ENCODE measurements around the gene GPR21.

Gene GPR21

GRCh38 chr9:123033352-123033751 lies at the start of gene GPR21:
Gene GPR21 (plus strand): TSS chr9:123033667. CDS start chr9:123034567, 900 bp downstream.
- Mint-ChIP-seq H3K27me3 (no peaks in the 10 kb centered on the region), H3K36me3 (peaks cover 16% of the 10 kb centered on the region)

GRCh38 chr9:122986010-122986409 lies 47.5 kb upstream of the GPR21 start:
- no peaks in the 10 kb centered on the region for H3K9me3 Mint-ChIP-seq
- peaks cover 4% of the 10 kb centered on the region for H3K36me3 Mint-ChIP-seq
- H3K27me3 Mint-ChIP-seq: no peaks in the 10 kb centered on the region
- no peak overlapping the region for H3K4me3 Mint-ChIP-seq
- peaks cover 5% of the 10 kb centered on the region for H3K4me1 Mint-ChIP-seq
- no peak overlapping the region for H3K27ac Mint-ChIP-seq

More at GRCh38 chr9:123033352-123033751, at the start of gene GPR21:
- no peak within 1 kb of the TSS for H3K4me3 Mint-ChIP-seq
- H3K4me1 Mint-ChIP-seq: peaks cover 25% of the 10 kb centered on the region
- no peaks in the 10 kb centered on the region for H3K9me3 Mint-ChIP-seq
- no peak within 1 kb of the TSS for H3K27ac Mint-ChIP-seq

- Mint-ChIP-seq H3K27me3 (no peaks in the 10 kb centered on the region), H3K36me3 (peaks cover 4% of the 10 kb centered on the region), H3K4me1 (peaks cover 9% of the 10 kb centered on the region), H3K27ac (peak overlapping the region; percentile 12), H3K4me3 (no peak overlapping the region), H3K9me3 (no peaks in the 10 kb centered on the region)
Measured at GRCh38 chr9:122988141-122988540, 45.3 kb upstream of the GPR21 start.

- H3K27me3 Mint-ChIP-seq: no peaks in the 10 kb centered on the region
- H3K4me1 Mint-ChIP-seq: peaks cover 9% of the 10 kb centered on the region
- H3K27ac Mint-ChIP-seq: peak overlapping the region; percentile 42
- no peak overlapping the region for H3K4me3 Mint-ChIP-seq
- H3K9me3 Mint-ChIP-seq: no peaks in the 10 kb centered on the region
- peaks cover 4% of the 10 kb centered on the region for H3K36me3 Mint-ChIP-seq
Measured at GRCh38 chr9:122988920-122989621, 44.4 kb upstream of the GPR21 start.

- Mint-ChIP-seq H3K9me3 (no peaks in the 10 kb centered on the region), H3K4me1 (peaks cover 9% of the 10 kb centered on the region), H3K4me3 (no peak overlapping the region), H3K27ac (no peak overlapping the region), H3K36me3 (no peaks in the 10 kb centered on the region), H3K27me3 (no peaks in the 10 kb centered on the region)
Measured at GRCh38 chr9:122991370-122991830, 42.1 kb upstream of the GPR21 start.

- Mint-ChIP-seq H3K27ac (no peak overlapping the region), H3K4me3 (no peak overlapping the region)
Measured at GRCh38 chr9:122996586-122996985, 36.9 kb upstream of the GPR21 start.

GRCh38 chr9:122998448-122998847 lies 35.0 kb upstream of the GPR21 start:
- Mint-ChIP-seq H3K36me3 (peaks cover 22% of the 10 kb centered on the region), H3K27ac (no peak overlapping the region), H3K4me3 (no peak overlapping the region), H3K9me3 (no peaks in the 10 kb centered on the region), H3K4me1 (peaks cover 8% of the 10 kb centered on the region), H3K27me3 (no peaks in the 10 kb centered on the region)

More at GRCh38 chr9:122996586-122996985, 36.9 kb upstream of the GPR21 start:
- peaks cover 20% of the 10 kb centered on the region for H3K36me3 Mint-ChIP-seq
- peaks cover 10% of the 10 kb centered on the region for H3K4me1 Mint-ChIP-seq
- H3K27me3 Mint-ChIP-seq: no peaks in the 10 kb centered on the region
- H3K9me3 Mint-ChIP-seq: no peaks in the 10 kb centered on the region

- H3K4me3 Mint-ChIP-seq: no peak overlapping the region
- peaks cover 8% of the 10 kb centered on the region for H3K4me1 Mint-ChIP-seq
- no peaks in the 10 kb centered on the region for H3K9me3 Mint-ChIP-seq
- H3K36me3 Mint-ChIP-seq: peaks cover 25% of the 10 kb centered on the region
- H3K27ac Mint-ChIP-seq: no peak overlapping the region
- no peaks in the 10 kb centered on the region for H3K27me3 Mint-ChIP-seq
Measured at GRCh38 chr9:123000371-123001068, 32.9 kb upstream of the GPR21 start.

GRCh38 chr9:123002754-123003153 lies 30.7 kb upstream of the GPR21 start:
- H3K4me3 Mint-ChIP-seq: no peak overlapping the region
- H3K27me3 Mint-ChIP-seq: no peaks in the 10 kb centered on the region
- peaks cover 8% of the 10 kb centered on the region for H3K4me1 Mint-ChIP-seq
- H3K9me3 Mint-ChIP-seq: no peaks in the 10 kb centered on the region
- no peak overlapping the region for H3K27ac Mint-ChIP-seq
- peaks cover 21% of the 10 kb centered on the region for H3K36me3 Mint-ChIP-seq

- Mint-ChIP-seq H3K4me1 (peaks cover 8% of the 10 kb centered on the region), H3K36me3 (peaks cover 21% of the 10 kb centered on the region), H3K4me3 (no peak overlapping the region), H3K27me3 (no peaks in the 10 kb centered on the region), H3K9me3 (no peaks in the 10 kb centered on the region), H3K27ac (no peak overlapping the region)
Measured at GRCh38 chr9:123003466-123003865, 30.0 kb upstream of the GPR21 start.

GRCh38 chr9:123005964-123006363 lies 27.5 kb upstream of the GPR21 start:
- Mint-ChIP-seq H3K27ac (no peak overlapping the region), H3K9me3 (no peaks in the 10 kb centered on the region), H3K4me3 (no peak overlapping the region), H3K4me1 (peaks cover 3% of the 10 kb centered on the region), H3K27me3 (no peaks in the 10 kb centered on the region), H3K36me3 (peaks cover 12% of the 10 kb centered on the region)

GRCh38 chr9:123007269-123007668 lies 26.2 kb upstream of the GPR21 start:
- Mint-ChIP-seq H3K36me3 (peaks cover 18% of the 10 kb centered on the region), H3K27ac (no peak overlapping the region), H3K9me3 (no peaks in the 10 kb centered on the region), H3K4me1 (peaks cover 3% of the 10 kb centered on the region), H3K4me3 (no peak overlapping the region), H3K27me3 (no peaks in the 10 kb centered on the region)

GRCh38 chr9:123008909-123009308 lies 24.6 kb upstream of the GPR21 start:
- H3K9me3 Mint-ChIP-seq: no peaks in the 10 kb centered on the region
- H3K27me3 Mint-ChIP-seq: no peaks in the 10 kb centered on the region
- peaks cover 3% of the 10 kb centered on the region for H3K4me1 Mint-ChIP-seq
- no peak overlapping the region for H3K27ac Mint-ChIP-seq
- H3K36me3 Mint-ChIP-seq: peaks cover 23% of the 10 kb centered on the region
- H3K4me3 Mint-ChIP-seq: no peak overlapping the region

- H3K27me3 Mint-ChIP-seq: no peaks in the 10 kb centered on the region
- H3K36me3 Mint-ChIP-seq: peaks cover 26% of the 10 kb centered on the region
- H3K4me1 Mint-ChIP-seq: peaks cover 3% of the 10 kb centered on the region
- H3K4me3 Mint-ChIP-seq: no peak overlapping the region
- H3K9me3 Mint-ChIP-seq: no peaks in the 10 kb centered on the region
- no peak overlapping the region for H3K27ac Mint-ChIP-seq
Measured at GRCh38 chr9:123011380-123011779, 22.1 kb upstream of the GPR21 start.

- Mint-ChIP-seq H3K4me3 (no peak overlapping the region), H3K9me3 (no peaks in the 10 kb centered on the region), H3K4me1 (peaks cover 3% of the 10 kb centered on the region), H3K36me3 (peaks cover 26% of the 10 kb centered on the region), H3K27me3 (no peaks in the 10 kb centered on the region), H3K27ac (no peak overlapping the region)
Measured at GRCh38 chr9:123011878-123012528, 21.5 kb upstream of the GPR21 start.

- Mint-ChIP-seq H3K4me1 (no peaks in the 10 kb centered on the region), H3K4me3 (no peak overlapping the region), H3K27ac (no peak overlapping the region), H3K36me3 (peaks cover 27% of the 10 kb centered on the region), H3K27me3 (no peaks in the 10 kb centered on the region), H3K9me3 (no peaks in the 10 kb centered on the region)
Measured at GRCh38 chr9:123016631-123017030, 16.8 kb upstream of the GPR21 start.

Data from activated naive CD4-positive, alpha-beta T cell treated with anti-CD3 and anti-CD28 coated beads, Interleukin-2, amount 50 U/mL, for 24 hours (primary cell).